Stimulated activated CD4-positive, alpha-beta T cell treated with anti-CD3 and anti-CD28 coated beads, Interleukin-15, amount 100 ng/mL, for 24 hours (primary cell): ENCODE data around the gene C17orf75.
"Not testable (repeated sequence)": the region's sequence is repeated elsewhere in the genome, so short reads cannot be mapped to it uniquely, and the experiment has no call there.

Source experiments
- DNase-seq: peaks from one replicate; pipeline ENCODE4 v3.0.0-alpha.2; 2020

Gene C17orf75, protein sequence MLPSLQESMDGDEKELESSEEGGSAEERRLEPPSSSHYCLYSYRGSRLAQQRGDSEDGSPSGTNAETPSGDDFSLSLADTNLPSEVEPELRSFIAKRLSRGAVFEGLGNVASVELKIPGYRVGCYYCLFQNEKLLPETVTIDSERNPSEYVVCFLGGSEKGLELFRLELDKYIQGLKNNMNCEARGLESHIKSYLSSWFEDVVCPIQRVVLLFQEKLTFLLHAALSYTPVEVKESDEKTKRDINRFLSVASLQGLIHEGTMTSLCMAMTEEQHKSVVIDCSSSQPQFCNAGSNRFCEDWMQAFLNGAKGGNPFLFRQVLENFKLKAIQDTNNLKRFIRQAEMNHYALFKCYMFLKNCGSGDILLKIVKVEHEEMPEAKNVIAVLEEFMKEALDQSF

DNA sequence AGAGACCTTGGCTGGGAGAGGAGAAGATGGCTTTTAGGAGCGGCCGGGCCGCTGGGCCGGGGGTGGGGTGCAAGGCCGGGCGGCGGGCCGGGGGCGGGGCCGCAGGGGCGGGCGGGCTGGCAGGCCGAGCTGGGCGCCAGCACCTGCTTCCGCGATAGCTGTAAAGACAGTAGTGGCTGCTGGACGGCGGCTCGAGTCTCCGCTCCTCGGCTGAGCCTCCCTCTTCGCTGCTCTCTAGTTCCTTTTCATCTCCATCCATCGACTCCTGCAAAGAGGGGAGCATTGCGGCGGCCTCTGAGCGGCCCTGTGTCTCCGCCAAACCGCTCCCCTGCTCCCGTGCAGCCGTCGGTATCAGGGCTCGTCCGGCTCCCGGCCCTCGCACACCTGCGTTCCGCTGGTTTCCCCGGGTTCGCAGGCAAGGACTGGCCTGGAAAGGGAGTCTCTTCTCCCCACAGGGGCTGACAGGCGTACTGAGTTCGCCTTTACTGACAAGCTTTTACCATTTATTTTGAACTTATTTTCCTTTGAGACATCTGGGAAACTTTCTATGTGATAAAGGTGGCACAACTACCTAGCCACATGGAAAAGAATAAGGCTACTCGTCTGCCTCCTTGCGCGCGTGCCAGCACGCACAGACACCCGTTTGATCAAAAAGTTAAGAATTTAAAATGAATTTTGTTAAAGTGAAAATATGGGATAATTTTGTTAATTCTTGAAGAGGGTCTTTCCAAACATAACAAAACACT lies at the start of gene C17orf75:
C17orf75 (minus strand) TSS at position 317 of the 746 bp plus-strand sequence; CDS start at position 283, 34 bp downstream.
- peak; percentile 89 for DNase-seq

DNA sequence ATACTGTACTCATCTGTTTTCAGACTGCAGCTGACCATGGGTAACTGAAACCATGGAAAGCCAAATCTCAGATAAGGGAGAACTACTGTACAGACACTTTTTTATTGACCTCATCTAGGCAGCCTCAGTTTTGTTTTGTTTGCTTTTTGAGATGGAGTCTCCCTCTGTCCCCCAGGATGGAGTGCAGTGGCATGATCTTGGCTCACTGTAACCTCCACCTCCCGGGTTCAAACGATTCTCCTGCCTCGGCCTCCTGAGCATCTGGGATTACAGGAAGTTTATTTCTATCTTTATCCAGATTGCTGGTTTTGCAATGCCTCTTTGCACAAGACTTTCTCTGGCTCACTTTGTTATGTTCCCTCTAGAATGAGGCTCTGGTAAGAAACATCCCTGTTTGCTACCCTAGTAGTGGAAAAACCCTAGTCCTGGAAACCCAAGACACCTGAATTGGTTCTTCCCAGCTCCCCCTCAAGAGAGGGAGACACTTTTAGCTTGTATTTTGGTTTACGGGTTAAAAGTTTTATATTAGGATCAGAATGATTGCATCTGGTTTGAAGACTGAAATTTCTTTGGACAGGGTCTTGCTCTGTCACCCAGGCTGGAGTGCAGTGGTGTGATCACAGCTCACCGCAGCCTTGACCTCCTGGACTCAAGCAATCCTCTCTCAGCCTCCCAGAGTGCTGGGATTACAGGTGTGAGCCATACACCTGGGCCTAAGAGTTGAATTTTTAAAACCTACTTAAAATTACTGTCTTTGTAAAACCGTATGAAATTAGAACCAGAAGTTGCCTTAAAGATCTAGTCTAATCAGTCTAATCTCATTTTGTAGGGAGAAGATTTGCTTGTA lies 46.9 kb upstream of the C17orf75 start:
- no peak for DNase-seq

DNA sequence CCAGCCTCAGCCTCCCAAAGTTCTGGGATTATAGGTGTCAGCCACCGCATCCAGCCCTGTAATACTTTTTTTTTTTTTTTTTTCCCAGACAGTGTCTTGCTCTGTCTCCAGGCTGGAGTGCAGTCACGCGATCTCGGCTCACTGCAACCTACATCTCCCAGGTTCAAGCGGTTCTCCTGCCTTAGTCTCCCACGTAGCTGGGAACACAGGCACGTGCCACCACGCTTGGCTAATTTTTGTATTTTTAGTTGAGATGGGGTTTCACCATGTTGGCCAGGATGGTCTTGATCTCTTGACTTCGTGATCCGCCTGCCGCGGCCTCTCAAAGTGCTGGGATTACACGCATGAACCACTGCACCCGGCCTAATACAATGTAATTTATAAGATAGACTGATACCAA lies 46.2 kb upstream of the C17orf75 start:
- DNase-seq = not testable (repeated sequence)

DNA sequence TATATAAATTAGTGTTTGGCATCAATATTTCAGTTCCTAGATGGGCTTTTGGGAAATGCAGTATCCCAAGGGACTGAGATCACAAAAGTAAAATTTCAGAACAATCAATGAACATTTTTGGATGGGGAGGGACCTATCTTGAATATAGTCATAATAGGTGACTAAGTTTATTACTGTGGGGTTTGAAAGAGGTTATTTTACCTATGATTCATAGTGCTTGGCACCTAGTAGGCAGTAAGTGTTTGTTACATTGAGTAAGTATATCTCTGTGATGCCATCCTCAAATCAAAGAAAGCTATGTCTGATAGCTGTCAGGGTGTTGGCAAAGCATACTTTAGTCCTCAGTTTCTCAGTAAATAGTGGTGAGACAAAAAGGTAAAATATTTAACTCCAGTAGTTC lies 44.9 kb upstream of the C17orf75 start:
- no peak for DNase-seq

DNA sequence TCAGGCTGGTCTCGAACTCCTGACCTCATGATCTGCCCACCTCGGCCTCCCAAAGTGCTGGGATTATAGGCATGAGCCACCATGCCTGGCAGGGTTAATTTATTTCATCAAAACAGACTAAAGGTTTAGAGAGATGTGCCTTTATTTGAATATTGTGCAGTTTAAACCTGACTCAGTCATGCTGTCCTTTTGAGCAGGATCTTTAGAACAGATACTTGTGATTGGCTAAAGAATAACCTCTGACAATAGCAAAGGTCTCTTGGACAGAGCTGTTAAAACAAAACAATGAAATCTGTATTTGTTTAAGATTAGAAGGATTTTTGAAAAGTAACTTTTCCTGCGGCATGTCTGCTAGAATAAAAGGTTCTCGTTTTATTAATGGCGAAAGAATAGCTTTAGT lies 44.0 kb upstream of the C17orf75 start:
- DNase-seq = no peak

DNA sequence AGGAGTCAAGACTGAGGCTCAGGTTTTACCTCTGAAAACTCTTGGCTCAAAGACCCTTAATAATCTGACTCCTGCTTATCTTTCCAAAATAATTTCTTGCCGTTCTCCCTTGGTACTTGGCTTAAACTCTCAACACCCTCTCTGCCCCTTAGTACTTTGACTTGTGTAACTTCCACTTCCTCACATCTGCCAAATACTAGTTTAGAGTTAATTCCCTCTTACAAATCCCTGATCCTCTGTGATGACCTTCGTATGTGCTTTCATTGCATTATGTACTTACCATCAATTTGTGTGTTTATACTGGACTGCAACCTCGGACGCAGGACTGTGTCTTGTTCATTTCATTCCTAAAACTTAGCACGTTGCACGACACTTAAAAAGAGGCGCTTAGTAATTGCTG lies 43.1 kb upstream of the C17orf75 start:
- no peak for DNase-seq

DNA sequence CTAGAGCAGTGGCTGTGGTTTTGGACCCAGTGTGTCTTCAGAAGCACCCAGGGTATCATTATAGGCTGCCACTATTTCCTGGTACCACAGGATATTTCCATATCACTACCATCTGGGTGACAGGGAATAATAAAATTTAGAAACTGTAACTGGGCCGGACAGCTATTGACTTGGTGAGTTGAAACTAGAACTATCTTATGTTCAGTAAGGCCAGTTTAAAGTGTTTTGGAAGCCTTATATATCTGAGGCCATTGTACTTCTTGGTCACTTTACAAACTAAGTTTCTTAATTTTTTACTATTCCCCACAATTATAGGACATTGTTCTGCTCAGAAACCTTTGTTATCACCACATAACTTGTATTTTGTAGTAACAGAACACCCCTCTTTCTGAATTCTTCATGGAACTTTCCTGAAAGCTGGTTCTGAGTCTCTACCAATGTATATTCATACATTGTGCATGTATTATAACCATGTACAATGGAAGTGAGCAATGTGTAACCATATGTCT lies 42.0 kb upstream of the C17orf75 start:
- DNase-seq = no peak

DNA sequence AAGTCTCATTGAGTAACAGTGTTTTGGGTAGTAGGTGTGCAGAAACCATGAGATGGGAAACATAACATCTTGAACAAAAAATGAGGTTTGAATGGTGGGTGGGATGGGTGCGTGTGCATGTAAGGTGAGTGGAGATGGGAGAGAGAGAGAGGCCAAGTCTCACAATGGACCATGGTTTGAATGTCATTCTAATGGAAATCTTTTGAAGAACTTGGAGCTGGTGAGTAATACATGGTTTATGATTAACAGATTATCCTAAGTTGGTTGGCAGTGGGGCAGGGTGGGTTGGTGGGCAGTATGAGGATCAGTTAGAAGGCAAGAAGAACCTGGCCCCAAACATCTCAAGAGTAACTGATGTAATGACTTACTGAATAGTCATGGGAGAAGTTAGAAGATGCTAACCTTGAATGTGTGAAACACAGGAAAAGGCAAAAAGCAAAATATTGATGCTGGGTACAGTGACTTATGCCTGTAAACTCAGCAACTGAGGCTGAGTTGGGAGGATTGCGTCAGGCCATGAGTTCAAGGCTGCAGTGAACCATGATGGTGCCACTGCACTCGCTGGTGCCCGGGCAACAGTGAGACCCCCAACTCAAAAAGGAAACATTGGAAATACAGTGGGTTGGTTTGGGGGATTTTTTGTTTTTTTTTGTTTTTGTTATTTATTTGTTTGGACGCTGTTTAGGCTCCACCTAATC lies 40.7 kb upstream of the C17orf75 start:
- no peak for DNase-seq

DNA sequence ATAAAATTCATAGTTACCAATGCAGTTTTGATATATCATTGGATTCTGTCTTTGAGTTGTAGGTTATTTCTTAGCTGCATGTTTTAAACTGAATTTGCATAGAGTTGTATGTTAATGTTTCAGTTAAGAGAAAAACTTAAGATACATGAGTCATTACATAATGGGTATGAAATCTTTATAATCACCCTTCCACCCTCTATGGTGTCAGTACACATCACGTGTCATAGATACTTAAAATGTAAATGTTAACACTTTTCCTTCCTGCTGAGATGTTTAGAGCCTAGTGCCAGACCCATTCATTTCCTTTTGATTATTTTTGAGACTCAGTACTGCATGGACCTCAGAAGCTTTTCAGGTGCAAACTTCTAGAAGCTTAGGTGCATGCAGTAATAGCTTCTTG lies 28.5 kb upstream of the C17orf75 start:
- DNase-seq = no peak

DNA sequence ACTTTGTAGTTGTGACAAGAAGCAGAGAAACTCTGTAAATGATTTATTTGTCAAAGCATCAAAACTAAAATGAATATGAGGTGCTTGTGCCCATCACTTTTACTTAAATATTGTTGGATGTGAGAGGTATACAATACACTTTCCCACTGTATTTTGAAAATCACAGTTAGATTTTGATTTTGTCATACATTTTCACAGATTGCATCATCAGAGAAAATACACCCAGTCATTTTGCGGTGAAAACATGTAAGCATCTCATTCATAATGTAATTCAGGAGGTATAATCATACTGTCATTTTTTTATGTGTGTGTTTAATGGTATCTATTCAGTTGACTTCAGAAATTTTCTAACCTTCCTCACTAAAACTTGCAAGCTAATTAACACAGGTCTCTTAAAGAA lies 19.3 kb upstream of the C17orf75 start:
- DNase-seq = no peak

DNA sequence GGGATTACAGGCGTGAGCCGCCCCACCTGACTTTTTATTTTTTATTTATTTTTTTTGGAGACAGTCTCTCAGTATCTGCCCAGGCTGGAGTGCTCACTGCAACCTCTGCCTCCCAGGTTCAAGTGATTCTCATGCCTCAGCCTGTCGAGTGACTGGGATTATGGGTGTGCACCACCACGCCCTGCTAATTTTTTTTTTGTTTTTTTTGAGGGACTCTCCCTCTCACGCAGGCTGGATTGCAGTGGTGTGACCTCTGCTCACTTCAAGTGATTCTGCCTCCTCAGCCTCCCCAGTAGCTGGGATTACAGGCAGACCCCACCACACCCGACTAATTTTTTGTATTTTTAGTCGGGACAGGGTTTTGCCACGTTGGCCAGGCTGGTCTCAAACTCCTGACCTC lies 15.6 kb upstream of the C17orf75 start:
- no peak for DNase-seq

DNA sequence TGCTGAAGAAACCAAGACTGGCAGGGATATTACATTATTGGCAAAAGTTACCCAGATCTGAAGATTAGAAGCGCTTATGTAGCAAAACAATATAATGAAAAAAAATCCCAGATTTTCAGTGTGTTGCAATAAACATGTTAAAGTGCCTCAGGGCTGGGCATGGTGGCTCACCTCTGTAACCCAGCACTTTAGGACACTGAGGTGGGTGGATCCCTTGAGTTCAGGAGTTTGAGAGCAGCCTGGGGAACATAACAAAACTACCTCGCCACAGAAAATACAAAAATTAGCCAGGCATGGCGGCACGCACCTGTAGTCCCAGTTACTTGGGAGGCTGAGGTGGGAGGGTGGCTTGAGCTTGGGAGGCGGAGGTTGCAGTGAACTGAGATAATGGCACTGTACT lies 14.8 kb upstream of the C17orf75 start:
- no peak for DNase-seq

DNA sequence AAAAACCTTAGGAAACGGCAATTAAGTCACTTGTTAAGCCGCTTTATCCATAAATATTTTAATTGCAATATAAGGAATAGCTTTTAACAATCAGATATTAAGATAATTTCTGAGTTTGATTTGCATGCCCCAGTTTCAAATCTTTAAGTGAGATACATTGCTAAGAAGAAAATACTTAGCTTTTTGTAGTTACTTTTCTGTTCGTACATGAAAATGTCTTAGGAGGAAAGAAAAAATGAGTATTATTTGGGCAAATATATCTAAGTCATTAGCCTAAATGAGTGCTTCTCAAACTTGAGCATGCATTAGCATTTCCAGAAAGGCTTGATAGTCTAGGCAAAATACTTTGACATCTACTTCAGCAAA lies 14.4 kb upstream of the C17orf75 start:
- no peak for DNase-seq

DNA sequence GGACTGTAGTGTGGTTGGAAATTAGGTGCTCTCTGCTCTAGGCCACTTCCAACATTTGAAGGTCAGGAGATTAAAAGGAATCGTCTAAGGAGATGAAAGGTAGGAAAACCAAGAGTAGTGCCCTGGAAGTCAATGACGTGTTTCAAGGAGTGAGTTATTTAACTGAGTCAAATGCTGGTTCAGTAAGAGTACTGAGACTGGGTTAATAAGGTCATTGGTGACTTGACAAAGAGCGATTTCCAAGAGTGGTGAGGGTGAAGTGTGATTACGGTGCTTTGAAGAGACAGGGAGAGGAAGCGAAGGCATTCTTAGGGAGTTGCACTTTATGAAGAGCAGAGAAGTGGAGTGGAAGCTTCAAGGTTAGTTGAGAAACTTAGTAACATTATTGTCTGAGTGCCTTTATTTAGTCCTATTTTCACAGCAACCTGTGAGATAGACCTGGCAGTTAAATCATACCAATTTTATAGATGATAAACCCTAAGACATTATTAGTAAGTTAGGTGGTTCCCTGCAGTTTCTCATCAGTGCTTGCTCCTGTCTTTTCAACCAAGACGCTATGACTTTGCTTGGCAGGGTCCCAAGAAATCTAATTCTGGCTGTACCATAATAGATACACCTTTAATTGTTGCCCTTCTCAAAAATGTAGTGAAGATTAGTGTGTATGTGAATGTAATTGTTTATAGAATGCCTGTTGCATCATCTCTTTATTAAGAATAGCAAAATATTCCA lies 13.8 kb upstream of the C17orf75 start:
- no peak for DNase-seq

DNA sequence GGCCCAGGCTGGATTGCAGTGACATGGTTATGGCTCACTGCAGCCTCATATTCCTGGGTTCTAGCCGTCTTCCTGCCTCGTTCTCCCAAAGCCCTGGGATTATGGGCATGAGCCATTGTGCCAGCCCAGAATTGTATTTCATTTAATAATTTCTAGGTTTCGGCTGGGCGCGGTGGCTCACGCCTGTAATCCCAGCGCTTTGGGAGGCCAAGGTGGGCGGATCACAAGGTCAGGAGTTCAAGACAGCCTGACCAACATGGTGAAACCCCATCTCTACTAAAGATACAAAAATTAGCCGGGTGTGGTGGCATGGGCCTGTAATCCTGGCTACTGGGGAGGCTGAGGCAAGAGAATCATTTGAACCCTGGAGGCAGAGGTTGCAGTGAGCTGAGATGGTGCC lies 10.8 kb upstream of the C17orf75 start:
- not testable (repeated sequence) for DNase-seq

DNA sequence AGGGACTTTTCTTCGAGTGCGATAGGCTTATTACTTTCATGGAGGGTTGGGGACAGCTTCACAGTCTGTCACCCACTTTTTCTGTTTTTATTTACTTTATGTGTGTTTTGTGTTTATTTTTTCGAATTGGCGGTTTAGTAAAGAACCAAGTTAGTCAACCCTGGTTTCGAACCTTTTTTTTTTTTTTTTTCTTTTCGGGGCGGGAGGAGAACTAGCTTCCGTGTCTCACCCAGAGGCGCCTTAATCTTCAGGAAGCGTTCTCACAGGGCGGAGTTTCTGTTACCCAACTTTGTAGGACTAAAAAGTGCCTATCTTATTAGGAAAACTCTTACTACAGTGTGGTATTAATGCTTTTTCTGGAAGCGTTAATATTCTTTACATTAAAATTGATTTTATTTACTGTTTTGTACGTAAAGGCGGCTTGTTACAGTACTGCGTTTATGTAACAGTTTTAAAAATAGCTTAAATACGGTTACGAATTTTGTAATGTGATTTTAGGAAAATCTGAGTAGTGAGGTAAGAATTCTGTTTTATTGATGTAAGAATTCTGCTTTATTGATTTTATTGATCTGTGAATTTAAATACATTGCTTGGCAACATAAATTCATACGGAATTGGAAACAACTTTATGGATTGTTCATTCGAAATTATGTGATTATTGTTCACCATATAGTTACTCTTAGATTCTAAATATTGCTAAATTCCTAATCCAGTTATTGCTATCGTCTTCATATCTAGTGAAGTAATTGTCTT lies 8.9 kb upstream of the C17orf75 start:
- peak; percentile 45 for DNase-seq

DNA sequence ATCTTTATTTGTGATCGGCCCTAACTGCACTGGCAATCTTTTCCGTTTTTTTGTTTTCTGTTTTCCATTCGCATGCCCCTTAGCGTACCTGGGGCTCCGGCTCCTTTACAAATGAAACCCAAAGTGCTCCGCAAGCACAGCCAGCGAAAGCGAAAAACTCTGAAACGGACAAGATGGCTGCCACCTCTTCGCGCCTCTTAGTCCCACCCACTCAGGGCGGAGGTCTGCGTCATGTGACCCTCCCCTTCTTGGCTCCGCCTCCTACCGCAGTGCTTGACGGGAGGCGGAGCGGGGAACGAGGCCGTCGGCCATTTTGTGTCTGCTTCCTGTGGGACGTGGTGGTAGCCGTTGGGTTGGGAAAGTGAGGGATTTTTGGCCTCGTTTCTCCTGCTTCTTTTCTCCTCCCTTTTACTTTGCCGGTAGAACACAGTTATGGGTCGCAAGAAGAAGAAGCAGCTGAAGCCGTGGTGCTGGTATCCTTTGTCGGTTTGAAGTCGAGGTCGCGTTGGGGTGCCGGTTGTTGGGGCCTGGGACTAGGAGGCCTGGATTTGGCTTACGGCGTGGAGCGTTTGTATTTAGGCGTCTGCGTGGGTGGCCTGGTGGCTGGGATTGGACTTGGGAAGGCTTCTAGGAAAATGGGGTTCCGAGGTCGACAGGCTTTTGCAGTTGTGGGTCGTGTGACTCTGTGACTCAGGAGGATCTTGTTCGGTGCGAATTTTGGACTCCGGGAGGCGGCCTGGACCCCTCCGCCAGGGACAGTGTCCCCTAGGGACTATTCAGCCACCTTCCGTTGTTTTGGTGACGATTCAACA lies 8.1 kb upstream of the C17orf75 start, which contains the start of gene ZNF207:
ZNF207 (plus strand) TSS at position 304 of the 812 bp plus-strand sequence; CDS start at position 433, 129 bp downstream.
- peak; percentile 96 for DNase-seq

DNA sequence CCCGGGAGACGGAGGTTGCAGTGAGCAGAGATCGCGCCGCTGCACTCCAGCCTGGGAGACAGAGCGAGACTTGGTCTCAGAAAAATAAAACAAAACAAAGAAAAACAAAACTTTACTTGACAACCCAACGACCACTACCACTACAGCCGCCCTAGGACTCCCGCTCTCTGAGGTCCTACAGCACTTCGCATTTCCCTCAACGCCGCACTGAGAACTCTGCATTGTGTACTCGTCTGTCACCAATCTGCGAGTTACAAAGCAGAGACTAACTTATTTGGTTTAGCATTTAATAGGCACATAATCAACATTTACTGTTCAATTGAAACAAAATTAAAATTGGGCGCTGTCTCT lies 7.5 kb upstream of the C17orf75 start:
- DNase-seq = peak; percentile 23

DNA sequence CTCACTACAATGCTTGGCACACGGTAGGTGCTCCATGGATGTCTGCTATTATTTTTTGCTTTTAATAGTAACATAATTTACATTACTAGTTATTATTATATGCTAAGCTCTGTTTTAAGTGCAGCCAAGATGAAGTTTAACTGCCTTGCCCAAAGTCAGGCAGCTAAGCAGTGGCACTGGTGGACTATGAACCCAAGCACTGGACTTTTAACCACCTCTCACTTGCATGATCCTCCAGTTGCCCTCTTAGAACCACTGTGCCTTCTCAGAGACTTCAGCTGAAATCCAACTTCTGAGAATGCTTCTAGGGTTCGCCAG lies 6.5 kb upstream of the C17orf75 start:
- no peak for DNase-seq

DNA sequence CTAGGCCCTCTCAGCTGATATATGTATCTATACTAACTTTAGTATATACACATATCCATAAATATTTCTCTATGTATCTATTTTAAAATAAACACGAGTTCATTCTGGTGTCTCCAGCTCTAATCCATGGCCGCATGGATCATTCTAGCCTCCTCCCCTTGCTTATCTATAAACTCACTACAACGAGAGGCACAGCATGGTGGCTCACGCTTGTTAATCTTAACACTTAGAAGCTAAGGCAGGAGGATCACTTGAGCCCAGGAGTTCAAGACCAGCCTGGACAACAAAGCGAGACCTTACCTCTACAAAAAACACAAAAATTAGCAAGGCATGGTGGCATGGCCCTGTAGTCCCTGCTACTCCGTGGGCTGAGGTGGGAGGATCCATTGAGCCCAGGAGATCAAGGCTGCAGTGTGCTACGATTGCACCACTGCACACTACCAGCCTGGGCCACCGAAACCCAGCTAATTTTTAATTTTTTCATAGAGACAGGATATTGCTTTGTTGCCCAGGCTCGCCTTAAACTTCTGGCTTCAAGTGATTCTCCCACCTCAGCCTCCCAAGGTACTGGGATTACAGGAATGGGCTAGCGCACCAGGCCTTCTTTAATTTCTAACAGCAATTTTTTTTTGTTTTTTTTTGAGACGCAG lies 4.1 kb upstream of the C17orf75 start:
- DNase-seq = no peak
